H1 (cell line): Measurements from ENCODE around the gene PBX1. TPM values are rescaled to one million over a fixed set of nuclear protein-coding genes. Genes with fewer than 3 reads are reported as not detected.

ENCODE experiments used
- JUN ChIP-seq: IDR thresholded peaks from 2 replicates; pipeline ENCODE4 v1.6.1; 2011; ENCODE audit warnings: low read depth, mild to moderate bottlenecking, improper control_type of control experiment, low read length
- PHF8 ChIP-seq: fragments of 200-600 bp; sonication (generic); conservative IDR thresholded peaks from 2 replicates; pipeline ENCODE4 v1.7.1; 2012; ENCODE audit warnings: low read depth, mild to moderate bottlenecking, inconsistent platforms, low read length, moderate library complexity
- POU5F1 ChIP-seq: IDR thresholded peaks from 2 replicates; pipeline ENCODE4 v1.6.1; 2011; ENCODE audit warnings: low read depth, mild to moderate bottlenecking, low read length, moderate library complexity
- SP4 ChIP-seq: IDR thresholded peaks from 2 replicates; pipeline ENCODE4 v1.6.1; 2012; ENCODE audit warnings: low read length, inconsistent platforms
- TAF7 ChIP-seq: optimal IDR thresholded peaks from 2 replicates; pipeline ENCODE3; 2011; ENCODE audit warnings: low read depth, mild to moderate bottlenecking, inconsistent platforms, low read length, moderate library complexity, borderline replicate concordance
- polyA plus RNA-seq, 7 experiments: library from polyadenylated mRNA; depleted of rRNA in 3 of 7; stranded (reverse) in 5 of 7; unstranded in 2 of 7; fragments of >200 nt in 5 of 7; fragments of 200-250 nt in 2 of 7; gene quantifications; 1 replicate in 5 of 7; 2 replicates in 1 of 7; 4 replicates in 1 of 7; pipeline versions ENCODE4 v1.2.1 to v1.2.3, GENCODE V29; 2011 to 2013; ENCODE audit warnings: missing spikeins in 2 of 7, mixed read lengths in 2 of 7
- total RNA-seq: library from RNA; stranded (reverse); fragmentation: NEBNext Ultra II Directional; extraction: Animal tissue kit (Norgen Biotek cat#: 25700); gene quantifications from 2 replicates; pipeline ENCODE4 v1.2.1, GENCODE V29; 2021

Gene PBX1
- total and polyA plus RNA-seq, 2 of the 8 experiments (the other 6 are each of a cell fraction or from before 2014, with no cell fraction given): 87.4 to 124 TPM

GRCh38 chr1:164773102-164773501 is 214.1 kb downstream of the PBX1 start (continued):
- TF ChIP-seq POU5F1 (no peak), PHF8 (no peak), JUN (no peak), SP4 (no peak), TAF7 (no peak)
